Esophagus muscularis mucosa (tissue), 4 donors: ENCODE data around the gene MED7. TPM values are rescaled to one million over a fixed set of nuclear protein-coding genes. Genes with fewer than 3 reads are reported as not detected.
A peak's percentile ranks its signal among the peaks of the same experiment; 100 is the strongest.

Source experiments
- DNase-seq: peaks from one replicate; pipeline ENCODE4 v3.0.0-alpha.2; 2017; ENCODE audit errors: extremely low spot score
- H3K27ac ChIP-seq, 4 donors: fragments of 200-600 bp; sonication (generic); replicated peaks in 1 of 4; 1 replicate in 3 of 4; 2 replicates in 1 of 4; pipeline ENCODE4 v1.5.1; 2016 to 2019; ENCODE audit warnings: mild to moderate bottlenecking in 1 of 4
- H3K27me3 ChIP-seq, 4 donors: fragments of 200-600 bp; sonication (generic); one replicate each; pipeline versions ENCODE4 v1.5.1 to v1.6.0; 2016 to 2019
- H3K36me3 ChIP-seq, 4 donors: fragments of 200-600 bp; sonication (generic); one replicate each; pipeline ENCODE4 v1.5.1; 2016 to 2019
- H3K4me1 ChIP-seq, 4 donors: fragments of 200-600 bp; sonication (generic); one replicate each; pipeline ENCODE4 v1.5.1; 2016 to 2019
- H3K4me3 ChIP-seq, 4 donors: fragments of 200-600 bp; sonication (generic); 1 replicate in 2 of 4; 2 replicates in 2 of 4; pipeline ENCODE4 v1.5.1; 2016 to 2019; ENCODE audit warnings: mild to moderate bottlenecking in 4 of 4, moderate library complexity in 1 of 4
- H3K9me3 ChIP-seq, 4 donors: fragments of 200-600 bp; sonication (generic); 1 replicate in 3 of 4; 2 replicates in 1 of 4; pipeline ENCODE4 v1.5.1; 2016 to 2019
- CTCF ChIP-seq, 3 experiments: fragments of 200-600 bp in 2 of 3; fragments of 450-650 bp in 1 of 3; sonication (generic) in 2 of 3; IDR thresholded peaks; one replicate each; pipeline ENCODE4 v1.5.1; 2017 to 2019; ENCODE audit warnings: antibody characterized with exemption in 3 of 3, mild to moderate bottlenecking in 2 of 3, moderate library complexity in 1 of 3
- EP300 ChIP-seq: sonication (generic); formaldehyde crosslinking; IDR thresholded peaks from one replicate; pipeline ENCODE4 v1.6.1; 2017; ENCODE audit warnings: antibody characterized with exemption
- POLR2A ChIP-seq: fragments of 450-650 bp; IDR thresholded peaks from one replicate; pipeline ENCODE4 v1.6.1; 2017; ENCODE audit warnings: antibody characterized with exemption, moderate library complexity, mild to moderate bottlenecking, low read depth
- POLR2AphosphoS5 ChIP-seq, 2 donors: sonication (generic); formaldehyde crosslinking; IDR thresholded peaks; one replicate each; pipeline ENCODE4 v1.6.1; 2017; ENCODE audit warnings: antibody characterized with exemption in 2 of 2
- WGBS: methylation state at CpG from one replicate; pipeline ENCODE4 v1.1.5; 2018; 5-methylcytosine and 5-hydroxymethylcytosine counted together
- intact Hi-C: fragments of 100-400 bp; cut with DNase I; formaldehyde crosslinking; loops from one replicate; pipeline ENCODE4 v1.15.1; 2023
- total RNA-seq, 4 donors: library from RNA; depleted of rRNA; stranded (reverse); fragments of >200 nt; gene quantifications; one replicate each; pipeline versions ENCODE4 v1.1.0 to v1.2.1, GENCODE V29; 2016

Gene MED7
- total RNA-seq, 4 donors from 2014 or later: 8.4 to 12.5 (median 10.4) TPM

DNA sequence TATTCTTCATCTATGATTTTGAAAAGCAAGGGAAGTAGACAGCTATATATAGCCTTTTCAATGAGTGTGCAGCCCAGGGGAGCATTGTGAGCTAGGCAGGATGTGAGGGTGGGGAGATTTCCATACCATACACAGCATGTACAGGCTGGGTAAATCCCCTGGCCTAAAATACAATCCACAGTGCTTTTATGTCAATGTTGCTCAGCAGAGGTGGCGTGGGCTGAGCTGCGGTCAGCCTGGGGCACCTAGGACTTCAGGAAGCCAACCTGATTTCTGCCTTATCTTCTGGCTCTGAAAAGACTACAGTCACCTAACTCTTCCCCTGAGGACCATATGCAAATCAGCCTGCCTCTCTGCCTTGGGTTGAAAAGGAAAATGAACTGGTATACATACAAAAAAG, 29.7 kb upstream of the MED7 start:
- peak; percentile 83 for DNase-seq
- no peaks in the 10 kb centered on the region for H3K36me3 ChIP-seq
- H3K27me3 ChIP-seq: peaks cover 0 to 7% (median 0%) of the 10 kb centered on the region in 4 donors
- H3K4me3 ChIP-seq: no peak overlapping the region
- 79% methylated on average over 2 of the region's 2 CpGs for WGBS
- intact Hi-C loops: no loop called here
- H3K9me3 ChIP-seq: no peaks in the 10 kb centered on the region
- no peaks in the 10 kb centered on the region for H3K4me1 ChIP-seq
- H3K27ac ChIP-seq: no peak overlapping the region
- TF ChIP-seq EP300 (no peak), POLR2AphosphoS5 (IDR thresholded peaks at IDR 0.05) (no peak), POLR2A (no peak), CTCF (IDR thresholded peaks at IDR 0.05) (no peak)

- H3K4me3 ChIP-seq: no peak overlapping the region
- no peak for TF ChIP-seq CTCF (IDR thresholded peaks at IDR 0.05)
- TF ChIP-seq POLR2A: no peak
- no peak for TF ChIP-seq EP300
- TF ChIP-seq POLR2AphosphoS5 (IDR thresholded peaks at IDR 0.05): no peak
- no peaks in the 10 kb centered on the region for H3K9me3 ChIP-seq
- DNase-seq: peak; percentile 77
- H3K27ac ChIP-seq: no peak overlapping the region
- H3K36me3 ChIP-seq: no peaks in the 10 kb centered on the region
- peaks cover 0 to 12% (median 0%) of the 10 kb centered on the region in 4 donors for H3K27me3 ChIP-seq
- intact Hi-C loops: no loop called here
- 95% methylated on average over 5 of the region's 5 CpGs for WGBS
- no peaks in the 10 kb centered on the region for H3K4me1 ChIP-seq
Observed at GRCh38 chr5:157168286-157168685, 25.6 kb upstream of the MED7 start.

- intact Hi-C loops: no loop called here
- TF ChIP-seq CTCF (IDR thresholded peaks at IDR 0.05) (no peak), POLR2A (no peak), POLR2AphosphoS5 (IDR thresholded peaks at IDR 0.05) (no peak), EP300 (no peak)
- Histone ChIP-seq H3K9me3 (no peaks in the 10 kb centered on the region), H3K27me3 (peaks cover 0 to 15% (median 0%) of the 10 kb centered on the region in 4 donors), H3K27ac (no peak overlapping the region), H3K4me1 (no peaks in the 10 kb centered on the region), H3K4me3 (no peak overlapping the region), H3K36me3 (no peaks in the 10 kb centered on the region)
- DNase-seq: peak; percentile 10
- WGBS: 75% methylated on average over 4 of the region's 4 CpGs
Observed at GRCh38 chr5:157167214-157167621, 24.6 kb upstream of the MED7 start.

DNA sequence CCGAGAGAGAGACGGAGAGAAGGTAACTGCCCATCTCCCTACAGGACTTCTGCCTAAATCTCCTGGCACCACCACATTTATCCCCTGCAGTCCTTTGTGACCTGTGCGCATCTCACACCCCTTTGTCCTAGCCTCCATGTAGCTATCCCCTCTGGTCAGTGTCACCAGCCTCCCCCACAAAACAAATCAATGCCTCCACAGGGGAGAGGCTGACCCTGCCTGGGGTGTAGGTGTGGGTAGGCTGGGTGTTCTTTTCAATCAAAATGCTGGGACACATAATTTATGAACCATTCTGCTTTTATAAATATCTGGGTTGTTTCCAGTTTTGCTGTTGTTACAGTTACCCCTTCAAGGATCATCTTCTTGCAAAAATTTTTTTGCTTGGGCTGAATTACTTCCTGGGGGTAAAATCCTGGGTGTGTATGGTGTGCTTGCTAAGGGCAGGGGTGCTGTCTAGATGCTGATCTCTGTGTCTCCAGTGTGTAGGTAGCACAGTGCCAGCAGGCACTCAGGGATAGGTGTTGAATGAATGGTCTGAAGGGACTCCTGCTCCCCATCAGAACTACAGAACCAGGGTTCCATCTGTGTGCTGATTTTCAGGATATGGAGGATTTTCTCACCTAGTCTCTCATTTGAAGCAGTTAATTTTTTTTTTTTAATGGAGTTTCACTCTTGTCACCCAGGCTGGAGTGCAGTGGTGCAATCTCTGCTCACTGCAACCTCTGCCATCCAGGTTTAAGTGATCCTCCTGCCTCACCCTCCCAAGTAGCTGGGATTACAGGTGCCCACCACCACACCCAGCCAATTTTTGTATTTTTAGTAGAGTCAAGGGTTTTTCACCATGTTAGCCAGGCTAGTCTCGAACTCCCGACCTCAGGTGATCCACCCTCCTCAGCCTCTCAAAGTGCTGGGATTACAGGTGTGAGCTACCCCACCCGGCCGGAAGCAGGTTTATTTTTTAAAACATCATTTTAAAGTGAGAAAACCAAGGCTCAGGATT, 23.8 kb upstream of the MED7 start, which contains the start of gene GARIN3:
Gene GARIN3 (minus strand): TSS at position 51 of the 1,000 bp plus-strand sequence. CDS start 96 bp downstream, outside the sequence.
- Histone ChIP-seq H3K36me3 (no peaks in the 10 kb centered on the region), H3K4me3 (no peak within 1 kb of the TSS), H3K9me3 (no peaks in the 10 kb centered on the region), H3K27me3 (peaks cover 0 to 19% (median 0%) of the 10 kb centered on the region in 4 donors), H3K27ac (no peak within 1 kb of the TSS), H3K4me1 (no peaks in the 10 kb centered on the region)
- TF ChIP-seq POLR2A (no peak), CTCF (IDR thresholded peaks at IDR 0.05) (no peak), EP300 (no peak), POLR2AphosphoS5 (IDR thresholded peaks at IDR 0.05) (no peak)
- intact Hi-C loops: no loop called here
- WGBS: 87% methylated on average over 7 of the region's 7 CpGs
- DNase-seq: peak; percentile 42
